Upper lobe of left lung (tissue), 6 donors: ENCODE data around the gene TMEM114. TPM values are rescaled to one million over a fixed set of nuclear protein-coding genes. Genes with fewer than 3 reads are reported as not detected.

Experiments
- ATAC-seq, 2 donors: fragments of 200-7000 bp; cut with Tn5 transposase; one replicate each; pipeline ENCODE4 v1.9.1; 2022; ENCODE audit warnings: mild to moderate bottlenecking in 2 of 2, moderate library complexity in 2 of 2; ENCODE audit not compliant: low FRiP score in 2 of 2
- DNase-seq, 2 donors: peaks; one replicate each; pipeline ENCODE4 v3.0.0-alpha.2; 2019 to 2020
- H3K27ac ChIP-seq, 4 donors: fragments of 200-600 bp; sonication (generic); one replicate each; pipeline ENCODE4 v1.5.1; 2016 to 2019
- H3K27me3 ChIP-seq, 4 donors: fragments of 200-600 bp; sonication (generic); one replicate each; pipeline ENCODE4 v1.5.1; 2017 to 2019
- H3K36me3 ChIP-seq, 4 donors: fragments of 200-600 bp; sonication (generic); one replicate each; pipeline ENCODE4 v1.5.1; 2016 to 2019
- H3K4me1 ChIP-seq, 4 donors: fragments of 200-600 bp; sonication (generic); one replicate each; pipeline ENCODE4 v1.5.1; 2018 to 2019
- H3K4me3 ChIP-seq, 4 donors: fragments of 200-600 bp; sonication (generic); one replicate each; pipeline ENCODE4 v1.5.1; 2017 to 2019; ENCODE audit warnings: mild to moderate bottlenecking in 2 of 4, moderate library complexity in 1 of 4
- H3K9me3 ChIP-seq, 4 donors: fragments of 200-600 bp; sonication (generic); one replicate each; pipeline ENCODE4 v1.5.1; 2018 to 2019
- CTCF ChIP-seq, 6 experiments: fragments of 450-650 bp in 4 of 6; fragments of 200-600 bp in 2 of 6; sonication (generic) in 2 of 6; IDR thresholded peaks; one replicate each; pipeline ENCODE4 v1.5.1; 2016 to 2019; ENCODE audit warnings: antibody characterized with exemption in 6 of 6
- EP300 ChIP-seq, 4 donors: sonication (generic); formaldehyde crosslinking; IDR thresholded peaks; one replicate each; pipeline ENCODE4 v1.5.1; 2017; ENCODE audit warnings: antibody characterized with exemption in 4 of 4, control low read depth in 2 of 4
- POLR2A ChIP-seq, 4 donors: fragments of 450-650 bp; IDR thresholded peaks; one replicate each; pipeline ENCODE4 v1.5.1; 2016 to 2017; ENCODE audit warnings: antibody characterized with exemption in 4 of 4, mild to moderate bottlenecking in 2 of 4
- POLR2AphosphoS5 ChIP-seq, 2 donors: sonication (generic); formaldehyde crosslinking; IDR thresholded peaks; one replicate each; pipeline ENCODE4 v1.5.1; 2017; ENCODE audit warnings: antibody characterized with exemption in 2 of 2
- WGBS, 2 donors: methylation state at CpG; one replicate each; pipeline ENCODE4 v1.1.5; 2017 to 2018; 5-methylcytosine and 5-hydroxymethylcytosine counted together
- total RNA-seq, 6 donors: library from RNA; depleted of rRNA in 4 of 6; stranded (reverse); fragments of >200 nt in 4 of 6; gene quantifications; one replicate each; pipeline versions ENCODE4 v1.1.0 to v1.2.1, GENCODE V29; 2016 to 2021
- donor health status: DM: no; HTN: no; CAD: no; lungs with moderate emphysema.
- donor health status: DM: no; HTN: yes; CAD: no; lungs with severe emphysema.

The TMEM114 gene
- total RNA-seq, 6 donors from 2014 or later = not detected

GRCh38 chr16:8522757-8523156, 67.6 kb downstream of the TMEM114 start:
- ATAC-seq (no peak), DNase-seq (no peak)
- Histone ChIP-seq H3K27ac (no peak overlapping the region), H3K4me3 (no peak overlapping the region), H3K36me3 (no peaks in the 10 kb centered on the region), H3K9me3 (no peaks in the 10 kb centered on the region), H3K27me3 (no peaks in the 10 kb centered on the region), H3K4me1 (no peaks in the 10 kb centered on the region)
- TF ChIP-seq POLR2A (IDR thresholded peaks at IDR 0.05) (no peak), CTCF (IDR thresholded peaks at IDR 0.05) (no peak), EP300 (IDR thresholded peaks at IDR 0.05) (no peak), POLR2AphosphoS5 (IDR thresholded peaks at IDR 0.05) (no peak)
- WGBS, 2 donors = 55 to 63% methylated on average over 7 of the region's 7 CpGs

GRCh38 chr16:8519643-8520042, 70.7 kb downstream of the TMEM114 start:
- no peaks in the 10 kb centered on the region for H3K36me3 ChIP-seq
- H3K27me3 ChIP-seq = no peaks in the 10 kb centered on the region
- no peaks in the 10 kb centered on the region for H3K4me1 ChIP-seq
- no peak for TF ChIP-seq POLR2A (IDR thresholded peaks at IDR 0.05)
- no peak for TF ChIP-seq POLR2AphosphoS5 (IDR thresholded peaks at IDR 0.05)
- no peak for TF ChIP-seq CTCF (IDR thresholded peaks at IDR 0.05)
- TF ChIP-seq EP300 (IDR thresholded peaks at IDR 0.05) = no peak
- H3K27ac ChIP-seq = no peak overlapping the region
- ATAC-seq (no peak), DNase-seq (no peak)
- H3K4me3 ChIP-seq = no peak overlapping the region
- 55 to 83% methylated on average over 5 of the region's 5 CpGs for WGBS, 2 donors
- H3K9me3 ChIP-seq = no peaks in the 10 kb centered on the region

Other genes with a start within 250 kb of the TMEM114 start
- gene METTL22, start 31.2 kb upstream of the TMEM114 start, total RNA-seq = 100 to 1,000 TPM in 1 of 6 donors, 10 to 100 TPM in 5; 22.3 to 118 (median 36.5) TPM
- gene ABAT, start 84.1 kb upstream of the TMEM114 start, total RNA-seq = 10 to 100 TPM in 2 of 6 donors, 1 to 10 TPM in 4; 4.7 to 22.0 (median 9.1) TPM
- gene TMEM186, start 207.1 kb upstream of the TMEM114 start, total RNA-seq = 10 to 100 TPM in 1 of 6 donors, 1 to 10 TPM in 5; 4.2 to 10.7 (median 6.9) TPM
- gene PMM2, start 207.3 kb upstream of the TMEM114 start, total RNA-seq = 10 to 100 TPM; 27.2 to 37.1 (median 29.8) TPM